Inflammatory macrophage treated with lipopolysaccharide for 4 hours (primary cell): ENCODE results near the gene UNC45A.

Experiments
- DNase-seq: peaks from one replicate; pipeline ENCODE4 v3.0.0-alpha.2; 2020

Gene UNC45A

GRCh38 chr15:90946941-90947576, 12.0 kb downstream of the UNC45A start:
- DNase-seq, result no peak

GRCh38 chr15:90947577-90948357, 12.7 kb downstream of the UNC45A start:
- no peak for DNase-seq

DNA sequence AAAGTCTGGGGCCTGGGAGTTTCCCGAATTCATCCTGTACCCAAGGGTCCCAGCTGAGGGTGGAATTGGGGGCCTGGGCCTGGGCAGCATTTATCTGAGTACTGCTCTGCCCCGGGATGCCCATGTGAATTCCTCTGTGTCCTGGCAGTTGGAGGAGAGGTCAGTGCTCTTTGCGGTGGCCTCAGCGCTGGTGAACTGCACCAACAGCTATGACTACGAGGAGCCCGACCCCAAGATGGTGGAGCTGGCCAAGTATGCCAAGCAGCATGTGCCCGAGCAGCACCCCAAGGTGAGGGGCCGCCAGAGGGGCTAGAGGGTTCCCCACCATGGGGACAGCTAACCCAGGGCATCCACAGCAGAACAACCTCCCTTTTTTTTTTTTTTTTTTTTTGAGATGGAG, 13.4 kb downstream of the UNC45A start:
- no peak for DNase-seq

DNA sequence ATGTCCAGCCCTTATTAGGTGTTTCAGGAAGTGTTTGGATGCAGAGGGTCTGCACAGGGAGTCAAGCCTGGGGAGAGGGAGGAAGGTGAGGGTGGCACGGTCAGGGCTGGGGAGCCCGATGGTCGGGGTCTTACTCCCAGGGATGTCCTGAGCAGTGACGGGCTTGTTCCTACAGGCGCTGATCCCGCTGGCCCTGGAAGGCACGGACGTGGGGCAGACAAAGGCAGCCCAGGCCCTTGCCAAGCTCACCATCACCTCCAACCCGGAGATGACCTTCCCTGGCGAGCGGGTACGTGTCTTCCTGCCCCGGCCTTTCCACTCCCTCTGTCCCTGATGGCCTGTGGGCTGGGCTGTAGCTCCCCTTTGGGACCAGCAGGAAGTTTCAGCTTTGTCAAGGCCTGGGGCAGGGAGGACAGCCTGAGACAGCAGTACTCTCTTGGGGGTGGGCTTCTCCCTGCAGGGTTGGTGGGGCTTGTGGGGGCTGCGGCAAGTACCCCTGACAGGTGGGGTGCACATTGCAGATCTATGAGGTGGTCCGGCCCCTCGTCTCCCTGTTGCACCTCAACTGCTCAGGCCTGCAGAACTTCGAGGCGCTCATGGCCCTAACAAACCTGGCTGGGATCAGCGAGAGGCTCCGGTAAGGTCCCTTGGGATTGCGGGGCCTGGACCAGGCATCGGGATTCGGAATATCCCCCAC, 15.0 kb downstream of the UNC45A start:
- DNase-seq, result no peak

GRCh38 chr15:90950676-90951075, 15.6 kb downstream of the UNC45A start:
- no peak for DNase-seq

- DNase-seq, result no peak
These were observed 18.0 kb downstream of the UNC45A start for GRCh38 chr15:90952901-90953677.

GRCh38 chr15:90953947-90954711, 19.0 kb downstream of the UNC45A start:
- no peak for DNase-seq

DNA sequence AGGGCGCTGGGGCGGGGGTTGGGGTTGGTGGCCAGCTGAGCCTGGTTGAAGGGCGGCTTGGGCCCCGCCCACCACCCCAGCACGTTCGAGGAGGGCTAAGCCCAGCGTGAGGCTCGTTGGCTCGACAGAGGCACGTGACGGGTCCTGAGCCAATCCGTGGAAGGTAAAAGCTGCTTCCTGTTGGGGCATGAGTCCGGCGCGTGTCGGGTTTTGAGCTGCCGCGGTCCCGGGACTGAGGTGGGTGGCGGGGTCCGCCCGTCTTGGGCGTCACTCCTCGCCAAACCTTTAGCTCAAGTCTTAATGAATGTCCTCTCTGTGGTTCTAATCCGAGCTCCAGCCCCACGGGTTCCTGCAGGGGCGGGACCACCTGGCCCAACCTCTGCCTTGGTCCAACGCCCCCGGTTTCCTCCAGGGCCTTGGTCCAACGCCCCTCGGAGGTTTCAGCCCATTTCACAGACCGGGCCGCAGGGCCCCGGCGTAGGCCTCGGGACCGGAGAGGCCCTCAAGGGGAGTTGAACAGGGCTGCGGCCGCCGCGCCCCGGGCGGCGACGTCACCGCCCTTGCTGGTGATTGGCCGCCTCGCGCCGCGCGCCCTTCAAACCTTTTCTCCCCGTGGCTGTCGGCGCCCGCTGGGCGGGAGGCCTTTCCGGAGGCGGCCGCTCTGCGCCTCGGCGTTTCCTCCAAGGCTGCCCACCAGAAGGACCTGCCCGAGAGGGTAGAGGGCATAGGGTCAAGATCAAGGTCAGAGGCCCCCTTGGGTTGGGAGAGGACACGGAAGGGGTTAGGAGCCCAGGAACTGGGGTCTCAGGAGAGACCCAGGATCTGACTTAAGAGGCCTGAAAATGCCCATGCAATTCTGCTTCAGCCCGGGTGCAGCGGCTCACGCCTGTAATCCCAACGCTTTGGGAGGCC, 19.9 kb downstream of the UNC45A start, which contains the start of gene RCCD1:
TSS of gene RCCD1 (plus strand) at position 173 of the 912 bp plus-strand sequence. CDS start 1,851 bp downstream, outside the sequence.
- DNase-seq, result peak; percentile 96

- no peak for DNase-seq
These were observed 20.7 kb downstream of the UNC45A start for GRCh38 chr15:90955624-90956273.

DNA sequence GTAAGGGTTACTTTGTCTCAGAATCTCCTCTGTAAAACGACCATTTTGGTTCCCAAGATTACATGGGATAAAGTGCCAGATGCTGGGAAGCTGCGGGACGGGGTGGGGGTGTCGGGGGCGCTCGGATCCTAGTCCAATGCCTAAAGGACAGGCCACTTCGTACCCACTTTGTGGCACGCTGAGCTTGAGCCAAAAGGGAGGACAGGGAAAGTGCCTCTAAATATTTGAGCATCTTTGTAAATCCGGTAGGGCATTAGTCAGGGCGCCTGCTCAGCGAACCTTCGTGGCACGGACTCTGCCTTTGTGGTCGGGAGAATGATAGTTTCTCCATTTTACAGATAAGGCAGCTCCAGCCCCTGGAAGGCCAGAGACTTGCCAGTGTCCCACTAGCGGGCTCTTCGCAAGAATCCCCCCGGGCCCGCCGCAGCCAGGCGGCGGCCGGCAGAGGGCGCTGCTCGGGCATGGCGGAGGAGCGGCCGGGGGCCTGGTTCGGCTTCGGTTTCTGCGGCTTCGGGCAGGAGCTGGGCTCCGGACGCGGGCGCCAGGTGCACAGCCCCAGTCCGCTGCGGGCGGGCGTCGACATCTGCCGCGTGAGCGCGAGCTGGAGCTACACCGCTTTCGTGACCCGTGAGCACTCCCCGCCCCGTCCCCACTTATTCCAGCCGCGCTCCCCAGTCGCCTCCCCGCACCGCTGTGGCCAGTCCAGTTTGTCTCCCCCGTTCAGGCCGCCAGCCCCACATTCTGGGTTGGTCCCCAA, 21.4 kb downstream of the UNC45A start:
- peak; percentile 54 for DNase-seq

DNA sequence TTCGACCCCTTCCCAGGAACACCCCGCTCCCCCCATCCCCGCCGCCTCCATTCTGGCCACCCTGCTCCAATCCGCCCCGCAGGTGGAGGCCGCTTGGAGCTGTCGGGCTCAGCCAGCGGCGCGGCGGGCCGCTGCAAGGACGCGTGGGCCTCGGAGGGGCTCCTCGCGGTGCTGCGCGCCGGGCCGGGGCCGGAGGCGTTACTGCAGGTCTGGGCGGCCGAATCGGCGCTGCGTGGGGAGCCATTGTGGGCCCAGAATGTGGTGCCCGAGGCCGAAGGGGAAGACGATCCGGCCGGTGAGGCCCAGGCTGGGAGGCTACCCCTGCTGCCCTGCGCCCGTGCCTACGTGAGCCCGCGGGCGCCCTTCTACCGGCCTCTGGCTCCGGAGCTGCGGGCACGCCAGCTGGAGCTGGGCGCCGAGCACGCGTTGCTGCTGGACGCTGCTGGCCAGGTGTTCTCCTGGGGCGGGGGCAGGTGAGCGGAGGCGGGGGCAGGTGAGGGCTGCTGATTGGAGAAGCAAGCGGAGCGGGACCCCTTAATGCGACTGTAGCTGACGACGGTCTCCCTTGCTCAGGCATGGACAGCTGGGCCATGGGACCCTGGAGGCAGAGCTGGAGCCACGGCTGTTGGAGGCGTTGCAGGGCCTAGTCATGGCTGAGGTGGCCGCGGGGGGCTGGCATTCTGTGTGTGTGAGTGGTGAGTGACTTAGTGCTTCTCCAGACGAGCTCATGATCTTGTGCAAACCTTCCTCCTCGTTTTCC, 22.1 kb downstream of the UNC45A start:
- DNase-seq, result no peak

- DNase-seq, result no peak
These were observed 22.7 kb downstream of the UNC45A start for GRCh38 chr15:90957791-90958190.

DNA sequence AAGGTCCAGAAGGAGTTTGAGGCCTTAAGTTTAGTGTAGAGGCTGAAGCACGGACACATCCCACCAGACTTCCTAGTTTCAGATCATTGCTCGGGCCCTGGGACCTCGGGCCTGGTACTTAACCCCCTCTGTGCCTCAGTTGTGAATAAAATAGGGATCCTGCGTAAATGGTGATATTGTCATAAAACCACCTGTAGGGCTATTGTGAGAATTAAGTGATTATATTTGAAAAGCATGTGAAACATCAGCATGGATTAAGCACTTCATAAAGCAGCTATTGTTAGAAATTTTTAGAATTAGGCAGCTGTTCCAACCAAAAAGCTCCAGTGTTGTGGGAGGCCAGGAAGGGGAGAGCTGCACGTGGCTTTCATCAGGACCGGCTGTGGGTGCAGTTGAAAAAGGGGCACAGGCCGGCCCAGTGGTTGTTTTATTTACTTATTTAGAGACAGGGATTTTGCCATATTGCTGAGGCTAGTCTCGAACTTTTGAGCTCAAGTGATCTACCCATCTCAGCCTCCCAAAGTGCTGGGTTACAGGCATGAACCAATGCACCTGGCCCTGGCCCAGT, 24.0 kb downstream of the UNC45A start:
- DNase-seq, result no peak

- no peak for DNase-seq
These were observed 24.8 kb downstream of the UNC45A start for GRCh38 chr15:90959894-90960293.

- DNase-seq, result no peak
These were observed 25.4 kb downstream of the UNC45A start for GRCh38 chr15:90960298-90961091.

- no peak for DNase-seq
These were observed 26.9 kb downstream of the UNC45A start for GRCh38 chr15:90962021-90962420.

DNA sequence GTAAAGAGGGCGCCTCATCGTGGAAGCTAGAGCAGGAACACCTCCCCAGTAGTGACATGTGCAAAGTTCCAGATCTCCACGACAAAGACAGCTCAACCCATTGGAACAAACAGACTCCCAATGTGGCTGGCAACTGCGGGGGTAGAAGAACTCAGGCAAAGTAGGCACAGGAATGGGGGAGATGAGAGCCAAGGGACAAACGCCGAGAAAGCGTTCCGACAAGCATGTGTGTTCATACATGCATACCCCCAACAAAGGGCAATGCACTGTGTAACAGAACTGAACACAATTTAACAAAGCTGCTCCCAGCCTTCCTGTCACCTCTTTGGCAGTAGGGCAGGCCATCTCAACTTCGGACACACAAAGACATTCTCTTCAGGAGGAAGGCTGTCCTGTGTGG, 31.2 kb downstream of the UNC45A start:
- DNase-seq, result no peak

DNA sequence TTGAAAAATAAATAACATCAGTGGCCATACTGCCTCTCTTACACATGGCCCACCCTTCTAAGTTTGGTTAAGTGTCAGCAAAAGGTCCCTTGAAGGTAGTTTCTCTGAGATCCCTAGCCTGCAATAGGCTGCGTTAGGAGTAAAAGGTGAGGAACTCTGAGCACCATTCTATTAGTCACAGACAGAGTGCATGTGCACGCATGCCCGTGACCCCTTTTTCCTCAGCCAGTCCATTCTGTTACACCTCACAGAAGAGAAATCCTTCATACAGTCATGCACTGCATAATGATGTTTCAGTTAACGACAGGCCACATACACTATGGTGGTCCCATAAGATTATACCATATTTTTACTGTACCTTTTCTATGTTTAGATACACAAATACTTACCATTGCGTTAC, 32.1 kb downstream of the UNC45A start:
- DNase-seq, result no peak
